H1 (cell line): ENCODE results near the gene RUVBL2. TPM values are rescaled to one million over a fixed set of nuclear protein-coding genes. Genes with fewer than 3 reads are reported as not detected.

Experiments used
- CTCF ChIA-PET: fragments of 300-600 bp; sonication (Branson Sonifier 250); formaldehyde crosslinking; loops from one replicate; lab custom pipeline; 2021; ENCODE audit not compliant: partially characterized antibody; lab: Charles Lee
- POLR2A ChIA-PET: fragments of 300-600 bp; sonication (Branson Sonifier 250); formaldehyde crosslinking; loops from one replicate; lab custom pipeline; 2021; ENCODE audit warnings: inconsistent platforms; ENCODE audit not compliant: partially characterized antibody; lab: Charles Lee
- DNase-seq, 2 experiments: peaks; one replicate each; pipeline versions ENCODE4 v3.0.0 to v3.0.0-alpha.2; 2010 to 2022; ENCODE audit warnings: low spot score in 2 of 2, low read depth in 1 of 2, mixed read lengths in 1 of 2
- FAIRE-seq: peaks from 2 replicates; lab custom pipeline; 2011; peaks lifted over from hg19 to GRCh38; lab: Jason Lieb, UNC
- H2AFZ ChIP-seq: 2 replicates; pipeline ENCODE4 v1.8.1; 2012; ENCODE audit warnings: low read length, inconsistent platforms
- H2AK5ac ChIP-seq: 2 replicates; pipeline ENCODE4 v1.6.1; 2013; ENCODE audit warnings: low read depth, low read length
- H2BK120ac ChIP-seq: replicated peaks from 2 replicates; pipeline ENCODE3; 2013; ENCODE audit warnings: low read depth, low read length, inconsistent platforms
- H2BK12ac ChIP-seq: 2 replicates; pipeline ENCODE4 v1.6.1; 2013; ENCODE audit warnings: low read depth, low read length
- H2BK15ac ChIP-seq: 2 replicates; pipeline ENCODE4 v1.6.1; 2013; ENCODE audit warnings: low read length
- H2BK20ac ChIP-seq: 2 replicates; pipeline ENCODE4 v1.6.1; 2013; ENCODE audit warnings: low read length
- H2BK5ac ChIP-seq: 2 replicates; pipeline ENCODE4 v1.6.1; 2013; ENCODE audit warnings: low read depth, low read length
- H3K14ac ChIP-seq: 2 replicates; pipeline ENCODE4 v1.6.1; 2013; ENCODE audit warnings: inconsistent platforms; ENCODE audit not compliant: insufficient read length
- H3K18ac ChIP-seq: 2 replicates; pipeline ENCODE4 v1.6.1; 2013; ENCODE audit warnings: low read length; ENCODE audit errors: extremely low read depth
- H3K23ac ChIP-seq: 2 replicates; pipeline ENCODE4 v1.6.1; 2013; ENCODE audit warnings: inconsistent platforms; ENCODE audit not compliant: insufficient read length
- H3K23me2 ChIP-seq: 2 replicates; pipeline ENCODE4 v1.6.1; 2013; ENCODE audit warnings: low read depth, low read length
- H3K27ac ChIP-seq: 2 replicates; pipeline ENCODE4 v1.6.1; 2011; ENCODE audit warnings: low read depth, low read length, inconsistent platforms
- H3K27me3 ChIP-seq, 4 experiments: replicated peaks in 1 of 4; 1 replicate in 1 of 4; 2 replicates in 3 of 4; pipeline versions ENCODE4 v1.6.1 to v1.8.1; 2011 to 2013; ENCODE audit warnings: low read length in 3 of 4, mild to moderate bottlenecking in 3 of 4, inconsistent platforms in 2 of 4, mixed read lengths in 2 of 4, moderate library complexity in 1 of 4; ENCODE audit not compliant: control insufficient read depth in 3 of 4, insufficient read depth in 3 of 4; ENCODE audit errors: extremely low read depth in 1 of 4
- H3K36me3 ChIP-seq, 4 experiments: 2 replicates each; pipeline versions ENCODE4 v1.6.1 to v1.8.1; 2011 to 2013; ENCODE audit warnings: mild to moderate bottlenecking in 4 of 4, low read length in 3 of 4, moderate library complexity in 2 of 4, control low read depth in 1 of 4, inconsistent platforms in 1 of 4; ENCODE audit not compliant: insufficient read depth in 4 of 4, control insufficient read depth in 2 of 4
- H3K4ac ChIP-seq: replicated peaks from 2 replicates; pipeline ENCODE3; 2013; ENCODE audit warnings: low read length, low read depth, mixed read lengths, inconsistent platforms; ENCODE audit not compliant: insufficient read length
- H3K4me1 ChIP-seq, 4 experiments: replicated peaks in 1 of 4; 1 replicate in 1 of 4; 2 replicates in 3 of 4; pipeline versions ENCODE4 v1.6.1 to v1.8.1; 2011 to 2013; ENCODE audit warnings: low read length in 3 of 4, inconsistent platforms in 2 of 4, mixed read lengths in 1 of 4; ENCODE audit not compliant: insufficient read depth in 4 of 4, control insufficient read depth in 3 of 4
- H3K4me2 ChIP-seq, 2 experiments: 2 replicates each; pipeline versions ENCODE4 v1.6.1 to v1.8.1; 2011 to 2013; ENCODE audit warnings: low read depth in 2 of 2, low read length in 2 of 2, control low read depth in 1 of 2, inconsistent platforms in 1 of 2, mild to moderate bottlenecking in 1 of 2; ENCODE audit not compliant: insufficient read depth in 1 of 2
- H3K4me3 ChIP-seq, 4 experiments: fragments of 200-600, 300-600 bp in 1 of 4; sonication (generic), shearing (Covaris generic), sonication (Bioruptor Twin) in 1 of 4; 2 replicates each; pipeline versions ENCODE4 v1.5.1 to v1.8.1; 2011 to 2016; ENCODE audit warnings: low read length in 4 of 4, low read depth in 3 of 4, control low read depth in 2 of 4, inconsistent platforms in 2 of 4, mild to moderate bottlenecking in 2 of 4, mixed read lengths in 1 of 4, moderate library complexity in 1 of 4; ENCODE audit not compliant: insufficient read depth in 2 of 4; ENCODE audit errors: extremely low read depth in 1 of 4
- H3K56ac ChIP-seq: replicated peaks from 2 replicates; pipeline ENCODE3; 2013; ENCODE audit warnings: low read depth, mild to moderate bottlenecking, mixed read lengths, low read length, inconsistent platforms; ENCODE audit not compliant: insufficient read length
- H3K79me1 ChIP-seq: 2 replicates; pipeline ENCODE4 v1.6.1; 2013; ENCODE audit warnings: low read depth, low read length, control low read depth
- H3K79me2 ChIP-seq, 2 experiments: 2 replicates each; pipeline versions ENCODE4 v1.6.1 to v1.8.1; 2012 to 2013; ENCODE audit warnings: low read length in 2 of 2, mild to moderate bottlenecking in 2 of 2, inconsistent platforms in 1 of 2; ENCODE audit not compliant: insufficient read depth in 2 of 2, control insufficient read depth in 1 of 2
- H3K9ac ChIP-seq, 4 experiments: replicated peaks in 1 of 4; 1 replicate in 1 of 4; 2 replicates in 3 of 4; pipeline versions ENCODE4 v1.6.1 to v1.8.1; 2011 to 2013; ENCODE audit warnings: low read depth in 3 of 4, low read length in 3 of 4, control low read depth in 2 of 4, mild to moderate bottlenecking in 2 of 4, moderate library complexity in 2 of 4, inconsistent platforms in 1 of 4; ENCODE audit errors: extremely low read depth in 1 of 4
- H3K9me3 ChIP-seq, 2 experiments: 2 replicates each; pipeline versions ENCODE4 v1.6.1 to v1.8.1; 2012 to 2013; ENCODE audit warnings: mild to moderate bottlenecking in 2 of 2, moderate library complexity in 2 of 2, control low read depth in 1 of 2, inconsistent platforms in 1 of 2, low read depth in 1 of 2, low read length in 1 of 2, mixed read lengths in 1 of 2; ENCODE audit not compliant: insufficient read depth in 2 of 2
- H4K20me1 ChIP-seq, 2 experiments: replicated peaks in 1 of 2; 2 replicates each; pipeline versions ENCODE3 to v1.8.1; 2011 to 2013; ENCODE audit warnings: inconsistent platforms in 2 of 2, low read length in 2 of 2, mild to moderate bottlenecking in 1 of 2; ENCODE audit not compliant: insufficient read depth in 2 of 2, control insufficient read depth in 1 of 2
- H4K5ac ChIP-seq: 2 replicates; pipeline ENCODE4 v1.6.1; 2013; ENCODE audit warnings: low read length, low read depth, mixed read lengths, inconsistent platforms; ENCODE audit not compliant: insufficient read length
- H4K8ac ChIP-seq: 2 replicates; pipeline ENCODE4 v1.8.0; 2013; ENCODE audit warnings: mild to moderate bottlenecking, moderate library complexity, low read length, inconsistent platforms; ENCODE audit not compliant: insufficient read depth; ENCODE audit errors: extremely low read depth
- H4K91ac ChIP-seq: replicated peaks from 2 replicates; pipeline ENCODE3; 2013; ENCODE audit warnings: low read length, mixed read lengths, inconsistent platforms; ENCODE audit not compliant: insufficient read length
- ATF3 ChIP-seq: IDR thresholded peaks from 2 replicates; pipeline ENCODE4 v1.6.1; 2011; ENCODE audit warnings: low read depth, mild to moderate bottlenecking, low read length; ENCODE audit not compliant: insufficient read depth
- CREB1 ChIP-seq: IDR thresholded peaks from 2 replicates; pipeline ENCODE4 v1.6.1; 2012; ENCODE audit warnings: inconsistent platforms
- CTCF ChIP-seq, 3 experiments: IDR thresholded peaks; 1 replicate in 2 of 3; 2 replicates in 1 of 3; pipeline versions ENCODE4 v1.5.1 to v1.6.1; 2011; ENCODE audit warnings: low read length in 3 of 3, mild to moderate bottlenecking in 3 of 3, inconsistent platforms in 2 of 3, low read depth in 1 of 3, moderate library complexity in 1 of 3; ENCODE audit not compliant: insufficient read depth in 1 of 3; ENCODE audit errors: control extremely low read depth in 1 of 3
- GTF2F1 ChIP-seq: IDR thresholded peaks from 2 replicates; pipeline ENCODE4 v1.6.1; 2012; ENCODE audit warnings: low read depth, low read length, improper control_type of control experiment, borderline replicate concordance
- KDM1A ChIP-seq: fragments of 200-600, 300-600 bp; sonication (generic); IDR thresholded peaks from 2 replicates; pipeline ENCODE4 v1.7.1; 2016; ENCODE audit warnings: mild to moderate bottlenecking, low read length, borderline replicate concordance
- KDM5A ChIP-seq: fragments of 200-600 bp; IDR thresholded peaks from 2 replicates; pipeline ENCODE4 v1.7.1; 2012; ENCODE audit warnings: mild to moderate bottlenecking, low read length, inconsistent platforms, mixed read lengths
- RAD21 ChIP-seq, 2 experiments: IDR thresholded peaks in 1 of 2; conservative IDR thresholded peaks in 1 of 2; 2 replicates each; pipeline ENCODE4 v1.6.1; 2011; ENCODE audit warnings: low read depth in 2 of 2, low read length in 2 of 2, improper control_type of control experiment in 1 of 2, inconsistent platforms in 1 of 2, mild to moderate bottlenecking in 1 of 2, moderate library complexity in 1 of 2
- SRF ChIP-seq: IDR thresholded peaks from 2 replicates; pipeline ENCODE4 v1.6.1; 2011; ENCODE audit warnings: mild to moderate bottlenecking, low read depth, low read length, moderate library complexity
- WGBS, 2 experiments: shearing (Covaris generic) in 1 of 2; methylation state at CpG; one replicate each; pipeline versions ENCODE4 v1.1.6 to v1.1.7; 2013 to 2015; ENCODE audit warnings: low lambda C conversion rate in 2 of 2, mixed read lengths in 2 of 2, inconsistent platforms in 1 of 2, low coverage in 1 of 2, missing lambda C conversion rate in 1 of 2; ENCODE audit not compliant: insufficient replicate concordance in 2 of 2, insufficient coverage in 1 of 2, insufficient read length in 1 of 2; ENCODE audit errors: extremely low coverage in 1 of 2, missing lambda C conversion rate in 1 of 2; 5-methylcytosine and 5-hydroxymethylcytosine counted together
- polyA plus RNA-seq, 7 experiments: library from polyadenylated mRNA; depleted of rRNA in 3 of 7; stranded (reverse) in 5 of 7; unstranded in 2 of 7; fragments of >200 nt in 5 of 7; fragments of 200-250 nt in 2 of 7; gene quantifications; 1 replicate in 5 of 7; 2 replicates in 1 of 7; 4 replicates in 1 of 7; pipeline versions ENCODE4 v1.2.1 to v1.2.3, GENCODE V29; 2011 to 2013; ENCODE audit warnings: missing spikeins in 2 of 7, mixed read lengths in 2 of 7
- total RNA-seq: library from RNA; stranded (reverse); fragmentation: NEBNext Ultra II Directional; extraction: Animal tissue kit (Norgen Biotek cat#: 25700); gene quantifications from 2 replicates; pipeline ENCODE4 v1.2.1, GENCODE V29; 2021

Gene RUVBL2
- total and polyA plus RNA-seq, 2 of the 8 experiments (the other 6 are each of a cell fraction or from before 2014, with no cell fraction given), result 152 to 247 TPM

- WGBS, 2 experiments, result 42% methylated on average over 35 of the region's 41 CpGs; no CpG with 5 or more reads in 1 of the 2 experiments
- no peak overlapping the region for H3K56ac ChIP-seq
- H2BK15ac ChIP-seq, result no peak overlapping the region
- ChIA-PET POLR2A (interaction anchor here (0.6 to 1.5 kb wide), 12 partner anchors 9 to 209 kb away, joined by 3 to 6 read pairs (median 3); partner anchors contain the start of genes BCAT2, GYS1 and LIN7B), CTCF (interaction anchor here (0.6 to 8.1 kb wide), 15 partner anchors 10 to 325 kb away, joined by 3 to 46 read pairs (median 4); partner anchors contain the start of genes CGB2, CGB7, GYS1 and RUVBL2)
- H4K91ac ChIP-seq, result no peak overlapping the region
- no peak overlapping the region for H3K18ac ChIP-seq
- H3K79me2 ChIP-seq, result no peaks in the 10 kb centered on the region
- no peak overlapping the region for H2BK120ac ChIP-seq
- H3K4me3 ChIP-seq, result peak overlapping the region in 2 of 4 experiments; percentile 17 to 50; a peak in 4 of 8 replicates
- H4K5ac ChIP-seq, result no peak overlapping the region
- no peak overlapping the region for H2BK20ac ChIP-seq
- DNase-seq, result peak; percentile 29 to 92
- peaks cover 0 to 15% (median 12%) of the 10 kb centered on the region in 4 experiments; a peak in 6 of 7 replicates for H3K27me3 ChIP-seq
- peaks cover 6% of the 10 kb centered on the region; the same call in 1 of the 2 replicates for H3K23me2 ChIP-seq
- no peaks in the 10 kb centered on the region for H3K79me1 ChIP-seq
- H3K4me2 ChIP-seq, result peak overlapping the region; percentile 31 to 78; a peak in 3 of 4 replicates
- H4K20me1 ChIP-seq, result peaks cover 0 to 2% of the 10 kb centered on the region in 2 experiments
- no peak overlapping the region for H3K9ac ChIP-seq
- H2BK5ac ChIP-seq, result no peak overlapping the region
- FAIRE-seq, result no peak
- H4K8ac ChIP-seq, result no peak overlapping the region
- no peak overlapping the region for H2AK5ac ChIP-seq
- no peak overlapping the region for H3K14ac ChIP-seq
- peaks cover 0 to 17% (median 8%) of the 10 kb centered on the region in 4 experiments; a peak in 5 of 7 replicates for H3K4me1 ChIP-seq
- H3K9me3 ChIP-seq, result no peaks in the 10 kb centered on the region
- H2BK12ac ChIP-seq, result no peak overlapping the region
- no peak overlapping the region for H3K4ac ChIP-seq
- no peak overlapping the region for H3K23ac ChIP-seq
- H2AFZ ChIP-seq, result no peak overlapping the region
- H3K27ac ChIP-seq, result no peak overlapping the region
- peaks cover 5 to 18% (median 10%) of the 10 kb centered on the region in 4 experiments; a peak in 7 of 8 replicates for H3K36me3 ChIP-seq
- TF ChIP-seq KDM1A, result peak; percentile 9; the same call in 1 of the 2 replicates
- no peak for TF ChIP-seq KDM5A
- TF ChIP-seq SRF, result no peak
- no peak for TF ChIP-seq ATF3
- no peak for TF ChIP-seq GTF2F1
- TF ChIP-seq CTCF (IDR thresholded peaks at IDR 0.05; ENCODE audit: control extremely low read depth in 1 of 3, insufficient read depth in 1 of 3, low read depth in 1 of 3, low read length in 3 of 3), result peak; percentile 58 to 95 (median 64)
- 0 out of 2 replicates have a peak, but pooled peaks have one; percentile 6 for TF ChIP-seq CREB1
- TF ChIP-seq RAD21 (IDR thresholded peaks at IDR 0.05 in 1 of 2, conservative IDR thresholded peaks at IDR 0.05 in 1 of 2; ENCODE audit: low read depth in 2 of 2, low read length in 2 of 2), result peak; percentile 12 to 28; a peak in 2 of 4 replicates
Measured at GRCh38 chr19:49019242-49019932, 25.7 kb downstream of the RUVBL2 start.
